KG1 (cell line): Measurements from ENCODE around the gene UBL3.

Source experiments
- DNase-seq: peaks from one replicate; lab custom pipeline; 2025; lab: John Stamatoyannopoulos, UW

Gene UBL3

DNA sequence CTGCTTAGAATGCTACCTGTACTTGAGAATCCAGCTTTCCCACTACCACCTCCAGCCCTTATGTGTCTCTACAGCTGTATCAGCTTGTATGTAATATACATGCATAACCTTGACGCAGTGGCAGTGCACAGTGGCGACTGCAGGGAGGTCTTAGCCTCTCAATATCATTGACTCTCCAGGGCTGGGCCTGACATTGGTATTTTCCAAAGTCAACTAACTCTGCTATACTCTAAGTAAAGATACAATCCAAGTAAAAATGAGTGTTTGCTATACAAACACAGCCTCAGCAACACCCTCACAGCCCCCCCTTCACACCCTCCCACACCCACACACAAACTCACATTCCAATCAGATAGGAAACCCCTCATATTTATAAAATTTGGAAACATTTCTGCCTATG lies 6.7 kb upstream of the UBL3 start:
- DNase-seq, result no peak

DNA sequence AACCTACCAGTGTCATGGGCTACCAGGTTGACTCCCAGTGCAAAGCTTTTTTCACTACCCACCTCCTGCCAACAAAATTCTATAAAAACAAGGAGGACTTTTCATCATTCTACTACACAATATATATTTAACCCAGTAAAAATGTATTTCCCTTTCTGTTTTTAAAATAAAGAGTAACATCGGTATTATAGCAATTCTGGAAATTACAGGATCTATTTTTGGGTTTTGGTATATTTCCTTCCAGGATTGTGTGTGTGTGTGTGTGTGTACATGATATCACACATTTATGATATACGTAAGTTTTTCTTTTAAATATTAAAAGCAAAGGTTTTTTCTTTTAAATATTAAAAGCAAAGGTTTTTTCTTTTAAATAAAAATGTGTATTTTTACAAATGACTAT lies 6.0 kb upstream of the UBL3 start:
- no peak for DNase-seq

DNA sequence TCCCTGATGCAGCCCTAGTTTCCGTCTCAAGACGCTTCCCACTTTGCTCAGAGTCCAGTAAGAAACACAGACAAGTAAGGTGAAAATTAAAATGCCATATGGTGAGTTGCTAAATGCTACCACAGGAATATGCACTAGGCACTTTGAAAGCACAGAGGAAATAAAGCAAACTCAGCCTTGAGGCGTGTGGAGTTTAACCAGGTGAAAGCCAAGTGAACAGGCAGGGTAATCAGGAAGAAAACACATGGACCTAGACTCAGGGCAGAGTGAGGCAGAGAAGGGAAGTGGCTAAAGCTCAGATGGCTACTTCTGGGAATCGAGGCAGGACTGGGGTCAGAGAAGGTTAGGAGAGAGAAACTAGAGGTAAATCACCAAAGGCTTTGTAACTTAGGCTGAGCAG lies 5.4 kb upstream of the UBL3 start:
- DNase-seq, result no peak

DNA sequence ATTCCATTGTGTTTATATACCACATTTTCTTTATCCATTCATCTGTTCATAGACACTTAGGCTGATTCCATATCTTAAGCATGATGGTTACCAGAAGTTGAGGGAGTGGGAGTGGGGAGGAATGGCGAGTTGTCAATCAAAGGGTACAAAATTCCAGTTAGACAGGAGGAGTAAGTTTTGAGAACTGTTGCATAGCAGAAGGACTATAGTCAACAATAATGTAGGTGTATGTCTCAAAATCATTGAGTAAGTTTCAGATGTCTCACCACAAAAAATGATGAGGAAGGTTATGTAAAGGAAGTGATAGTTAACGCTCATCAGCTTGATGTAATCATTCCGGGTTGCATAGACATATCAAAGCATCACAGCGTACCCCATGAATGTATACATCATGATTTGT lies 4.6 kb upstream of the UBL3 start:
- DNase-seq, result no peak

DNA sequence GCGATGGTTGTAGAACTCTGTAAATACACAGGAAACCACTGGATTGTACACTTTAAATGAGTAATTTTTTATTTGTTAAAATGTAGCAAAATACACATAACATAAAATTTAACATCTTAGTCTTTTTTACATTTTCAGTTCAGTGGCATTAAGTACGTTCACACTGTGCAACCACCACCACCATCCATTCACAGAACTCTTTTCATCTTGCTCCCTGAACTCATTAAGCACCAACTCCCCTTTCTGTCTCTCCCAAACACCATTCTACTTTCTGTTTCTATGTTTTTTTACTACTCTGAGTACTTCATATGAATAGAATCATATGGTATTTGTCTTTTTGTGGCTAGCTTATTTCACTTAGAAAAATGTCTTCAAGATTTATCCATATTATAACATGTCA lies 2.7 kb upstream of the UBL3 start:
- no peak for DNase-seq

DNA sequence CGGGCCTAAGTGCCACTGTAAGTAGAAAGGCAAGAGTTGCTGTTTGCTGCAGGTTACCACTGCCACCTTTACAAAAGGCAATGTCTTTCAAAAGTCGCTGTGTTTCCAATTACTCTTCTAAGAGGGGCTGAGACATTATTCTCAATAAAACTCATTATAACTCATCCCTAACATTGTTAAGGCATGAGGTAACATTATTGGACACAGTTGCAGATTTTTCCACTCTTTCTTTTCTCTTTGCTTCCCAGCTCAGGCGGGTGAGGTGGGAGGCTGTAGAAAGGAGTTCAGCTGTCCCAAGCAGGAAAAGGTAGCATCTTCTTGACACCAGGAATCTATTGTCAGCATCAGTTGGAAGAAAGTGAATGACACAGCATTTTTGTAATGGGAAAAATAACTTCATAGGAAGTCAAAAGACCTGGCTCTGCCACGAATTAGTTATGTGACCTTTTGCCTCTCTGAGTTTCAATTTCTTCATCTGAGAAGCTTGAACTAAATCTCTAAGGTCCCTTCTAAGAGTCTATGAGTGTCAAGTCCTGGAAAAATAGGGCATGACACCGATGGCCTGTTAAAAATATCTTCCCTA lies 2.1 kb upstream of the UBL3 start:
- DNase-seq, result no peak

DNA sequence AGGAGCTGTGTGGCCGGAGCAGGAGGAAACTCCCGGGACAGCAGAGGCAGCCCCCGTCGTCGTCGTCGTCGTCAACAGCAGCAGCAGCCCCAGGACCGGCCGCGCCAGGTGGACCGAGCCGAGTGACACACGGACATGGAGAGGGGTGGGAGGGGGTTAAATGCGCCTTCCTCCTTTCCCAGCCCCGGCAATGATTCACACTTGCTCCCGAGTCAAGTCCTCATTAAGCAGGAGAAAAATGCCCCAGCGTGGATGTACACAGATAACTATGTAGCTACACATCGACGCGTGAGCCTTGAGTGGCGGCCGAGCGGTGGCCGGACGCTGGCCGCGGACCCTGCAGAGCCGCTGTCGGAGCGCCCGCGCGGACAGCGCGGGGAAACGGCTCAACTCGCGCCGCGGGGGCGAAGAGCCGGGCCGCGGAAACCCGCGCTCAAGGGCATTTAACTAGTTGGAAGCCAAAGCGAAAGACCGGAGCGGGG lies 645 bp downstream of the UBL3 start:
- DNase-seq, result no peak

DNA sequence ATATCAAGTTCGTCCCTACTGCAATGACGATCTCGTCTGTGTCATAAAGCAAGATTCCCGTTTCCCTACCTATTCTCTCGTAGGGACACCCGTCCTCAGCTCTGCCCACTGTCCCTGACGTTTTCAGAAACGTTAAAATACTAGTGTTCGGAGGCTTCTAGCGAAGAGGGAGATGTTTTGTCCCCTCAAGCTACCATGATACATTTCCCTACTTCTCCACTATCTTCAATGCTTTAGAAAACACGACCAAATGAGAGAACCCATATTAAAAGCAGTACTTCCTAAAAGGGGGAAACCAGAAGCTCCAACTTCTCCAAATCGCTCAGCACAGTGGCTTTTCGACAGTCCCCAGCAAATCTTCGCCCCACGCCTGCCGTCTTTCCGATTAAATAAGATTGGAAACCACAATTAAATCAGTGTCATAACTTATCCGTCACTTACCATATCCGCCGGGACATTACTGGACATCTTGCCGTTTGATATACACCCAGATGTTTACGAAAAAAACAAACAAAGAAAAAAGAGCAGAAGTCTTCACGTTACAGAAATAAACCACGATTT lies 1.3 kb downstream of the UBL3 start:
- DNase-seq, result peak; percentile 41

DNA sequence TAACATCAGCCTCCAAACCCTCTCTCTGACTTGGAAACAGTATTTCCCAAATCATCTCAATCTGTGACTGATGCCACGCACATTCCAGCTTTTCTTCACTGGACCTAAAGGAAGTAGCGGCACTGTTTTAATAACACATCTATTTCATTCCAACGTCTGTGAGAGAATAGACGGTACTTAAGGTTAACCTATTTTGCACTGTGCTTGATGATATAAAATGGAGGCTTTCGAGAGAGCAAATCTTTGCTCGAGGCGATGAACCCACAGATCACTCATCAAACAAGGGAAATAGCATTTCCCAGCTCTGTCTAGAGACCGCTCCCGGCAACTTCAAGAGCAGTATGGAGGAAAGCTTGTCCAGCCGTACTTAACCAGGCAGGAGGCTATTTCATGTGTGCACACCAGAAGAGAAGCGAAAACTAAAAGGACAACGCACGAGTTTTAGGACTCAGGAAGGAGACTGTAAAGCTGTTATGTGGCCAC lies 2.9 kb downstream of the UBL3 start:
- DNase-seq, result peak; percentile 67

DNA sequence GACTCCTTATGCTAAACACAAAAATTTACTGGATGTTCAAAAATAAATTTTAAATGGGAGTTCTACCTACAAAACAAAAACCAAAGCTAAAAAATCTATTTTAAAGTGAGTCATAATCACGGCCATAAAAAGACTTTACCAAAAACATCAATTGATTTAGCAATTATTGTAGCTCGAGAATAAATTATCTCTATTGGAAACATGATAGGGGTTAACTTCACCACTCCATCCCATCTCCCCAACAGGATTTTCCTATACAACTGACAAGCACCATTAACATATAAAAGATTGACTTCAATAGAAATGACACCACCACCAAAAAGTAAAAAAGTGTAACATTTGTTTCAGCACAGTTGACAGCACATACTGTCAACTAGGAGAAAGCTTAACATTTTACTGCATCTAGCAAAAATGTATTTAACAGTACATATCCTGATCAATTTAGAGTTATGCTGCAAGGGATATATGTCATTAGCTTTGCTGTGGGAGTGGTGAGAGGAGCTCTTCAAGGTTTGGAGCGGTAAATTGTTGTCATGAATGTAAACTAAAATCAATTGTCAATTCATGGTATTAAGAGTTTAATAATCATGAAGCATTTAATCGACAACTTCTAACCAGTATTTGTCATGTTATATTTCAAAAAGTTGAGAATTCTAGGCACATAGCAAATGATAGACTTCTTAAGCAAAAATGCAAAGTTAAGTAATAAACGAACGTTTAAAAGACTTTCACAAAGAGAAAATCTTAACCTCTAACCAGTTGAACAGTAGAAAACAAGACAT lies 3.8 kb downstream of the UBL3 start:
- DNase-seq, result no peak

DNA sequence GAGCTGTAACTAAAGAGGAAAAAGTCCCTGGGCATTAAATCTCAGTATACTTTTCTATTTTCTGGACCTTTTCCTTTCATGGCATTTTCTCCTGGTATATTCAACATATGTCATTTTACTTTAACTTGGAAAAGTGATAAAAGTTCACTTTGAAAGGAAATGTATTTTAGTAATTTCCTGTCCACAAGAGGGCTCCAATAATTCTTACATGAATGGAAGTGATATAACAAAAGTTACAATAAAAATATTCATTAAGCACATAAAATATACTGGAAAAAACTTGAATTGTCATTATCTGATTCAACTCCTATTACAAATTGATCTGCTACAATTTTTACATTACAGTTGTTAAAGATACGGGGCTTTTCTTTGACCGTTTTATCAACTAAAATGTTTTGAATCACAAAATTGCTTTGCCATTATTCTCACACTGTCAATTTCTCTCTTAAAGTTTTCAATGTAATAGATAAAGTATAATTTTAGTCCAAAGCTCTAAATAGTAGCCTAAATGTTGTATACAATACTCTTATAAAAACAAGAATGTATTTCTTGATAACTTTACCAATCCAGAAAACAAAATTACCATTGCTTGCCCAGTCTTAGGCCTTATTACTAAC lies 4.9 kb downstream of the UBL3 start:
- DNase-seq, result no peak

DNA sequence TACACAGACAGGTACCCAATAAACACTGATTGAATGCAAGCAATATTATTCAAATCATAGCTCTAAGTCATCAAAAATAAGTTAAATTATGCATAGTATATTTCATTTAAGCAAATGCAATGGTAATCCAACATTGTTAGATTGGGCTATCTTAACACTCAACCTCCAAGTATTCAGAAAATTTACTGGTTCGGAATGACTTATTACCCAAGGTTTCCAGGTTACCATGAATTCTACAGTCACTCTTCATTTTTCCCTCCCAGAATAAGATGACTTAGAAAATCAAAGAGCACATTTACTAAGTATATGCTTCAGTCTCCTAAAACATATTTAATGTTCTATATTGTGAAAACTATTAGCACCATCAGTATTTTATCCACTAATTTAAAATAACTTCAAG lies 6.0 kb downstream of the UBL3 start:
- no peak for DNase-seq

DNA sequence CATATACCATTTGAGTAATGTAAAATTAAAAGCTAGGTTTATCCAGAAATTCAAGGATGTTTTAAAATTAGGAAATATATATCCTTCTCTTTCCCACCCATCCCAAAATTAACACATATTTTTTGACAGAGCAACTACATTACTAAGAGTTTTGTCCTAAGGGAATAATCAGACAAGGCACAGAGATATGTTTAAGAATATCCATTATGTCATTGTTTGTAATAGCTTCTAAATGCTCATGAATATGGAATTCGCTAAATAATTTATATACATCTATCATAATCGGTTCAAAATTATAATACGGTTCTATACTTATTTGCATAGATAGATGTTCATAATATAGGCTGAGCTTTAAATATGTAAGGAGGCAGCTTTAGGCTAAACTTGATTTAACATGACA lies 9.8 kb downstream of the UBL3 start:
- DNase-seq, result no peak

DNA sequence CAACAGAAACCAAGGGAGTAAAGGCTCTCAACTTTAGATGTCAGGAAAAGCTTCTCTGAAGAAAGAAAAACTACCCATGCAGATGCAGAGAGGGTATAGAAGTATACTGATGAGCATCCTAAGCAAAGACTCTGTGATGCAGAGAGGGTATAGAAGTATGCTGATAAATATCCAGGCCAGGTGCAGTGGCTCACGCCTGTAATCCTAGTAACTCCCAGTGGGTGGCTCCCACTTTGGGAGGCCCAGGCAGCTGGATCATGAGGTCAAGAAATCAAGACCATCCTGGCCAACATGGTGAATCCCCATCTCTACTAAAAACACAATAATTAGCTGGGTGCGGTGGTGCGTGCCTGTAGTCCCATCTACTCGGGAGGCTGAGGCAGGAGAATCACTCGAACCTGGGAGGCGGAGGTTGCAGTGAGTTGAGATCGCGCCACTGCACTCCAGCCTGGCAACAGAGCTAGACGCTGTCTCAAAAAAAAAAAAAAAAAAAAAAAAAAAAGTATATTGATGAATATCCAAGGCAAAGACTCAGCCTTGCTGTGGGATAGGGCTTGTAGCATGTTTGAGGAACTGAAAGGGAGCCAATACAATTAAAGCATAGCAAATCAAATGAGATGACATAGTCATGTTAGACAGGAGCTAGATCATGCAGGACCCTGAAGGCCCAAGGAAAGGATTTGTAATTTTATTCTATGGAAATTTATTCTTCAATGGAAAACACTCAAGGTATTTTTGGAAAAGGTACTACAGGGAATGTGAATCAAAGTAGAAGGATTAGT lies 14.9 kb downstream of the UBL3 start:
- no peak for DNase-seq

DNA sequence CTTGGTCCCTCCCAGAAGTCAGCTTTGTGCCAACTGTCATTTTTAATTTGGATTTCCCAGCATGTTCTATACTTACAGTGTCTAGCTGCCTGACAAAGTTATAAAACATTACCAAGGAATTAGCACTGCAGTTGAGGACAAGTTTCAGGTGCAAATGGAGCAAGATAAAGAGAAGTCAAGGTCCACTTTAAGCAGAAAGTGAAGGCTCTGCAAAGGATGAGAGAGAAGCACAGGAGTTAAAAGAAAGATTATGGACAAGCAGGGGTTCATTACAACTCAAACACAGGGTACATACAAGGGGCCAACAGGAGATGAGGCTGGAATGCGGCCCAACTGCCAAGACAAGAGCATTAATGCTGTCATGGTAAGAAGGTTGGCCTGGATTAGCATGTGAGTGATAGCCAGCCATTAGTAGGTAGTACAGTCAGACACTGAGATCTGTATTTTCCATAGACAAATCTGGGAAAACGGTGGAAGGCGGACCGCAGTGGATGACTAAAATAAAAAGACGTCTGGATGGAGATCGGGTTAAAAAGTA lies 17.6 kb downstream of the UBL3 start:
- no peak for DNase-seq

DNA sequence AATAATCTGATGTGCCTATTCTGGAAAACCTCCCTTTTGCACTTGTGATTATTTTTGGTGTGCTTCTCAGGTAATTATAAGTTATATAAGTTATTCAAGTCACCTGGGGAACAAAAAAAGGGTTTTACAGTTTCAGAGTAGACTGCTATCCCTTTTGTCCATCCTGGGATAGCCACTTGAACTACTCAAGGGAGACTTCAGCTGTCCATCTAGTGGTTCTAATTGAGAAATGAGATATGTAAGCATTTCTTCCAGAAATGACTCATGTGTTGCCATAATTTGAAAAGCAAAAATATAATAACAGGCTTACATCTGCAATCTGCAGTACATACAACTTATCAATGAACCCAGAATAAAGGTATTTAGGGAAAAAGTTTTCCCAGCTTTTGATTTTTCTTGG lies 20.4 kb downstream of the UBL3 start:
- no peak for DNase-seq

DNA sequence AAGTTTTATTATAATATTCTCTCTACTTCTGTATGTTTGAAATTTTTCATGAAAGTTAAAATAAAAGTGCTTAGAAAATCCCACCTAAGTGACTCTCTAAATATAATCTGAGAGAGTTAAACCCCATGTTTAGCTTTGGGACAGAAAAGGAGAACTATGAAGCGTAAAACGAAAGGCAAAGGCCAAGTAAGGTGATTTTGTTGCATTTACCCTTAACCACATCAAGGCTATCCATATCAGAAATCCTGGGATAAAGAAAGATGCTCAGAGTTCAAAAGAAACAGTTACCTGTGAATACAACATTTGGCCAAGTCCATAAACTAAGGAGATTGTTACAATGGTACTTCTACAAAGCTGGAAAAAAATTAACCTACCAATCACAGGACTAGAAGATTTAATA lies 31.3 kb downstream of the UBL3 start:
- DNase-seq, result no peak

DNA sequence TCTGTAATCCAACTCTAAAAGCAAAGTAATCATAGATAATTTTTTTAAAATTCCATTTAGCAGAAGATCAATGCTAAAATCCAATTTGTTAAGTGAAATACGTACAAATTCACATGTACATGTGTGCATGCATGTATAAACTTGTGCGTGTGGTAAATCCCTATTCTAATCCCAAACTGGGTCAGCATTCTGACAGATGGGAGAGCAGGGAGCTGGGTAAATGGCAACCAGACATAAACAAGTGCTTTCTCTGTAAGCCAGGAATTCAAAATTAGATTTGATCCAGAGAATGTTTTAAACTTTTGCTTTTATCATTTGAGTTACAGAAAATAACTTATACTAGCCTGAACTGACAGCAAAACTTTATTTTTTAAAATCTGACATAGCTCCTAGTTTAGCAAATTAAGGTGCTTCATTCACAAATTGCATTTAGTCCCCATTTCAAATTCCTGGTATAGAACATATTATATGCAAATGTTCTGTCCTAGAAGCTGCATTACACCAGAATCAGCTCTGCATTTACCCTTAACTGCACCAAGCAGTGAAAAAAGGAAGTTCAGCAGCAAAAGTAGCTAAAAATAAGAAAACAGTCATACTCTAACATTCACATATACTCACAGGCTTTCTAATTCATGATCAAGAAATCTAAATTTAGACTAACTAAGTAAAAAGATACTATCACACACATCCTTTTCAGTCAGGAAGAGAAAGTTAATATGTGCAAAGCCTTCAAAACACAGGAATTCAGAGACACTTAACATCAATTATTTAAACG lies 32.6 kb downstream of the UBL3 start:
- DNase-seq, result peak; percentile 25

DNA sequence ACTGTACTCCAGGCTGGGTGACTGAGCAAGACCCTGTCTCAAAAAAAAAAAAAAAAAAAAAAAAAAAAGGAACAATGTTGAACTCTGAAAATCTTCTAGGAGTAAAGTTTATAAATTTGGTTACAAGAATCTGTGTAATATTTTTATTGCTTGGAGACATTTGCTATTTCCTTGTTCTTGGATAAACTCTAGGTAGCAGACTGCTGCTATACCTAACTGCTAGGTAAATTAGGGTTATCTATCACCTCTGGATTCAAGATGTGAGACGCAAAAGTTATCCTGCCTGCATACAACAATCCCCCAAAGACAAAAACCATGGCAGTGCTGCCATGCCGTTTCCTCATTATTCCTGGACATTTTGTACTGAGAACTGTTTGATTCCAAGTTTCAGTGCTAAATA lies 33.7 kb downstream of the UBL3 start:
- DNase-seq, result no peak

DNA sequence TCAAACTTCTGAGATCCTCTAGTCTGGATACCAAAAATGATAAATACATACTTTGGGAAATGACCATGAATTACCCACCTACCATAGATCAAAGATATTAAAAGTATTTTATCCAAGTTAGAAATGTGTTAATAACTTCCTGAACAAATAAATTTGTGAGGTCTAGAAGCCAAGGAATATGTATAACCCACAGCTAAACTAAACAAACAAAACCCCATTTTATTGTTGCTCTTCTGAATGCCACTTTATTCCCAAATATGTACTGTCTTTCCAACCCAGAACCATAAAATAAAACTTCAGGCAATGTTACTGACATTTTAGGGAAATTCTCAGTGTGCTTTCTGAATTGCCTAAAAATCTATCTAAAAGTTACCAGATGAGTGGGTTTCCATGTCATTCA lies 35.1 kb downstream of the UBL3 start:
- no peak for DNase-seq

DNA sequence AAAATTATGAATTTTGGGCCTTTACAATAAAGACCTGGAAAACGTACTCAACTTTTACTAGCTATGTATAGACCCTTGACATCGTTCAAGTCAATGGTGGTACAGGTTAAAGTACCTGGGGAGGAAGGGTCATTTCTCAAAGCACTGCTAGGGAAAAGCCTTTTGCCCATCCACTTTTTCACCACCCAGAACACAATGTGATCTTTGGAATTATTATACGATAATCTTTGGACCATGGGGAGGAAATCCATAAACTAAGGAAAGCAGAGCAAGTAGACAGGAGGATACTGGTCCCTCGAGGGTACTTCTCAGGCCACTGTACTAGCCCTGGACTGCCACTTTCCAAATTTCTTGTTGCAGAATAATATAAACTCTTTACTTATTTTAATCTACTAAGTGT lies 39.5 kb downstream of the UBL3 start:
- DNase-seq, result no peak
